HepG2 (cell line): ENCODE results near the gene ASGR1. TPM values are rescaled to one million over a fixed set of nuclear protein-coding genes. Genes with fewer than 3 reads are reported as not detected.

Source experiments
- AKAP8 ChIP-seq: sonication (generic); formaldehyde crosslinking; IDR thresholded peaks from 2 replicates; pipeline ENCODE4 v1.5.1; 2020; ENCODE audit warnings: mild to moderate bottlenecking, missing genetic modification reagents
- BHLHE40 ChIP-seq: IDR thresholded peaks from 2 replicates; pipeline ENCODE4 v1.6.1; 2011; ENCODE audit warnings: low read length, improper control_type of control experiment
- DNMT1 ChIP-seq: sonication (generic); formaldehyde crosslinking; IDR thresholded peaks from 2 replicates; pipeline ENCODE4 v1.5.1; 2020; ENCODE audit warnings: mild to moderate bottlenecking, missing genetic modification reagents
- GTF3A ChIP-seq: sonication (generic); formaldehyde crosslinking; conservative IDR thresholded peaks from 2 replicates; pipeline ENCODE4 v1.4.0; 2020; ENCODE audit warnings: mild to moderate bottlenecking, missing genetic modification reagents
- HNF4G ChIP-seq, 2 experiments: sonication (generic) in 1 of 2; formaldehyde crosslinking in 1 of 2; IDR thresholded peaks; 2 replicates each; pipeline versions ENCODE4 v1.4.0 to v1.6.1; 2011 to 2020; ENCODE audit warnings: borderline replicate concordance in 2 of 2, low read depth in 2 of 2, mild to moderate bottlenecking in 2 of 2, low read length in 1 of 2, missing genetic modification reagents in 1 of 2, moderate library complexity in 1 of 2
- SMARCE1 ChIP-seq: fragments of 450-650 bp; IDR thresholded peaks from 2 replicates; pipeline ENCODE4 v1.6.1; 2017; ENCODE audit warnings: borderline replicate concordance
- SMYD3 ChIP-seq: sonication (generic); formaldehyde crosslinking; IDR thresholded peaks from 2 replicates; pipeline ENCODE4 v1.8.1; 2023; ENCODE audit warnings: mild to moderate bottlenecking, missing genetic modification reagents
- ZFAT ChIP-seq: sonication (generic); formaldehyde crosslinking; conservative IDR thresholded peaks from 2 replicates; pipeline ENCODE4 v1.8.1; 2023; ENCODE audit warnings: missing genetic modification reagents, inconsistent platforms
- ZNF30 ChIP-seq: sonication (generic); formaldehyde crosslinking; IDR thresholded peaks from 2 replicates; pipeline ENCODE4 v1.5.0; 2020; ENCODE audit warnings: mild to moderate bottlenecking, missing genetic modification reagents
- polyA plus RNA-seq, 8 experiments: library from polyadenylated mRNA; depleted of rRNA in 3 of 8; stranded (reverse) in 7 of 8; unstranded in 1 of 8; fragments of >200 nt; fragmentation: Illumina TruSeq in 4 of 8; extraction: Trizol in 4 of 8; gene quantifications; 2 replicates each; pipeline versions ENCODE4 v1.2.1 to v1.2.3, GENCODE V29; 2011 to 2016; ENCODE audit warnings: low read depth in 4 of 8, missing spikeins in 1 of 8, mixed read lengths in 1 of 8; ENCODE audit not compliant: insufficient read depth in 1 of 8
- total RNA-seq, 5 experiments: library from RNA; depleted of rRNA; stranded (reverse); fragments of >200 nt; fragmentation: Illumina TruSeq; extraction: Trizol; gene quantifications; 2 replicates each; pipeline ENCODE4 v1.2.3, GENCODE V29; 2016; ENCODE audit warnings: low read depth in 1 of 5
- TF ChIP-seq, protein P1 (sequence below): sonication (generic); formaldehyde crosslinking; IDR thresholded peaks from 2 replicates; pipeline ENCODE4; 2020; ENCODE audit warnings: missing genetic modification reagents, mild to moderate bottlenecking, borderline replicate concordance
- TF ChIP-seq, protein P2 (sequence below): sonication (generic); formaldehyde crosslinking; IDR thresholded peaks from 2 replicates; pipeline ENCODE4 v1.4.0; 2020; ENCODE audit warnings: missing genetic modification reagents, mild to moderate bottlenecking, borderline replicate concordance
- TF ChIP-seq, protein P3 (sequence below): sonication (generic); formaldehyde crosslinking; IDR thresholded peaks from 2 replicates; pipeline ENCODE4 v1.9.0; 2021; ENCODE audit warnings: missing genetic modification reagents, borderline replicate concordance
- TF ChIP-seq, protein P4 (sequence below): sonication (generic); formaldehyde crosslinking; IDR thresholded peaks from 2 replicates; pipeline ENCODE4 v1.9.0; 2021; ENCODE audit warnings: missing genetic modification reagents, mild to moderate bottlenecking, borderline replicate concordance
- TF ChIP-seq, protein P5 (sequence below): sonication (generic); formaldehyde crosslinking; IDR thresholded peaks from 2 replicates; pipeline ENCODE4 v1.9.0; 2022; ENCODE audit warnings: missing genetic modification reagents, mild to moderate bottlenecking, borderline replicate concordance

The ASGR1 gene
- total and polyA plus RNA-seq, 2 of the 13 experiments (the other 11 are each of a cell fraction or from before 2014, with no cell fraction given) = 353 to 796 TPM

DNA sequence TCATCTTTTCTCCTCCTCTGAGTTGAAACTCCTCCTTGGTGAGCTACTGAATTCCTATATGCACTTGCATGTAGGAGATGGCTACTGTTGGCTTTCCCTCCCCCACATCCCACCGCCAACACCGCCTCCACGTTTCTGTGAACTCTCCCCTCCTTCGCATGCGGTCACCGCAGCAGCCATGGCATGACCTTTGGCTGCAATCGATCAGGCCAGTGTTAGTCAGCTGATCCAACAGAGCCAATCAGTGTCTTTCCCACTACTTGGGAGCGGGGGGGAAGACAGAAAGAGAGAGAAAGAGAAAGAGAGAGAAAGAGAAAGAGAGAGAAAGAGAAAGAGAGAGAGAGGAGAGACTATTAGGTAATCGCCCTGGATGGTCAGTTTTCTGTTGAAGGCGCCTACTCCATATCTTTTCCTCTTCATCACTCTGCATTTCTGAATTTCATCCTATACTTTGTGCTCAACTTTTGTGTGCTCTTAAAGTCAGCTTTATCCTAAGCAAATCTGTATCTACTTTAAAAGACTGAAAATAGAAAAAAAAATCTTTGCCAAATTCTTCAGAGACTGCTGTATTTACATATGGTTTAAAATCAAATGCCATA is 22.7 kb downstream of the ASGR1 start (continued):
- TF ChIP-seq, protein P1, sequence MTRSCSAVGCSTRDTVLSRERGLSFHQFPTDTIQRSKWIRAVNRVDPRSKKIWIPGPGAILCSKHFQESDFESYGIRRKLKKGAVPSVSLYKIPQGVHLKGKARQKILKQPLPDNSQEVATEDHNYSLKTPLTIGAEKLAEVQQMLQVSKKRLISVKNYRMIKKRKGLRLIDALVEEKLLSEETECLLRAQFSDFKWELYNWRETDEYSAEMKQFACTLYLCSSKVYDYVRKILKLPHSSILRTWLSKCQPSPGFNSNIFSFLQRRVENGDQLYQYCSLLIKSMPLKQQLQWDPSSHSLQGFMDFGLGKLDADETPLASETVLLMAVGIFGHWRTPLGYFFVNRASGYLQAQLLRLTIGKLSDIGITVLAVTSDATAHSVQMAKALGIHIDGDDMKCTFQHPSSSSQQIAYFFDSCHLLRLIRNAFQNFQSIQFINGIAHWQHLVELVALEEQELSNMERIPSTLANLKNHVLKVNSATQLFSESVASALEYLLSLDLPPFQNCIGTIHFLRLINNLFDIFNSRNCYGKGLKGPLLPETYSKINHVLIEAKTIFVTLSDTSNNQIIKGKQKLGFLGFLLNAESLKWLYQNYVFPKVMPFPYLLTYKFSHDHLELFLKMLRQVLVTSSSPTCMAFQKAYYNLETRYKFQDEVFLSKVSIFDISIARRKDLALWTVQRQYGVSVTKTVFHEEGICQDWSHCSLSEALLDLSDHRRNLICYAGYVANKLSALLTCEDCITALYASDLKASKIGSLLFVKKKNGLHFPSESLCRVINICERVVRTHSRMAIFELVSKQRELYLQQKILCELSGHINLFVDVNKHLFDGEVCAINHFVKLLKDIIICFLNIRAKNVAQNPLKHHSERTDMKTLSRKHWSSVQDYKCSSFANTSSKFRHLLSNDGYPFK (CRISPR knock-in tag) = peak; percentile 77; the same call in 1 of the 2 replicates
- no peak for TF ChIP-seq SMARCE1
- TF ChIP-seq, protein P2, sequence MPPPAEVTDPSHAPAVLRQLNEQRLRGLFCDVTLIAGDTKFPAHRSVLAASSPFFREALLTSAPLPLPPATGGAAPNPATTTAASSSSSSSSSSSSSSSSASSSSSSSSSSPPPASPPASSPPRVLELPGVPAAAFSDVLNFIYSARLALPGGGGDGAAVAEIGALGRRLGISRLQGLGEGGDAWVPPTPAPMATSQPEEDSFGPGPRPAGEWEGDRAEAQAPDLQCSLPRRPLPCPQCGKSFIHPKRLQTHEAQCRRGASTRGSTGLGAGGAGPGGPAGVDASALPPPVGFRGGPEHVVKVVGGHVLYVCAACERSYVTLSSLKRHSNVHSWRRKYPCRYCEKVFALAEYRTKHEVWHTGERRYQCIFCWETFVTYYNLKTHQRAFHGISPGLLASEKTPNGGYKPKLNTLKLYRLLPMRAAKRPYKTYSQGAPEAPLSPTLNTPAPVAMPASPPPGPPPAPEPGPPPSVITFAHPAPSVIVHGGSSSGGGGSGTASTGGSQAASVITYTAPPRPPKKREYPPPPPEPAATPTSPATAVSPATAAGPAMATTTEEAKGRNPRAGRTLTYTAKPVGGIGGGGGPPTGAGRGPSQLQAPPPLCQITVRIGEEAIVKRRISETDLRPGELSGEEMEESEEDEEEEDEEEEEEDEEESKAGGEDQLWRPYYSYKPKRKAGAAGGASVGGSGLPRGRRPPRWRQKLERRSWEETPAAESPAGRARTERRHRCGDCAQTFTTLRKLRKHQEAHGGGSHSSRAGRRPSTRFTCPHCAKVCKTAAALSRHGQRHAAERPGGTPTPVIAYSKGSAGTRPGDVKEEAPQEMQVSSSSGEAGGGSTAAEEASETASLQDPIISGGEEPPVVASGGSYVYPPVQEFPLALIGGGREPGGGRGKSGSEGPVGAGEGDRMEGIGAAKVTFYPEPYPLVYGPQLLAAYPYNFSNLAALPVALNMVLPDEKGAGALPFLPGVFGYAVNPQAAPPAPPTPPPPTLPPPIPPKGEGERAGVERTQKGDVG (CRISPR knock-in tag) = peak; percentile 83; the same call in 1 of the 2 replicates
- peak; percentile 96 for TF ChIP-seq HNF4G (IDR thresholded peaks at IDR 0.05; ENCODE audit: borderline replicate concordance, low read depth, low read length)
- TF ChIP-seq HNF4G (CRISPR knock-in tag; IDR thresholded peaks at IDR 0.05; ENCODE audit: borderline replicate concordance, low read depth) = peak; percentile 87
- TF ChIP-seq, protein P3, sequence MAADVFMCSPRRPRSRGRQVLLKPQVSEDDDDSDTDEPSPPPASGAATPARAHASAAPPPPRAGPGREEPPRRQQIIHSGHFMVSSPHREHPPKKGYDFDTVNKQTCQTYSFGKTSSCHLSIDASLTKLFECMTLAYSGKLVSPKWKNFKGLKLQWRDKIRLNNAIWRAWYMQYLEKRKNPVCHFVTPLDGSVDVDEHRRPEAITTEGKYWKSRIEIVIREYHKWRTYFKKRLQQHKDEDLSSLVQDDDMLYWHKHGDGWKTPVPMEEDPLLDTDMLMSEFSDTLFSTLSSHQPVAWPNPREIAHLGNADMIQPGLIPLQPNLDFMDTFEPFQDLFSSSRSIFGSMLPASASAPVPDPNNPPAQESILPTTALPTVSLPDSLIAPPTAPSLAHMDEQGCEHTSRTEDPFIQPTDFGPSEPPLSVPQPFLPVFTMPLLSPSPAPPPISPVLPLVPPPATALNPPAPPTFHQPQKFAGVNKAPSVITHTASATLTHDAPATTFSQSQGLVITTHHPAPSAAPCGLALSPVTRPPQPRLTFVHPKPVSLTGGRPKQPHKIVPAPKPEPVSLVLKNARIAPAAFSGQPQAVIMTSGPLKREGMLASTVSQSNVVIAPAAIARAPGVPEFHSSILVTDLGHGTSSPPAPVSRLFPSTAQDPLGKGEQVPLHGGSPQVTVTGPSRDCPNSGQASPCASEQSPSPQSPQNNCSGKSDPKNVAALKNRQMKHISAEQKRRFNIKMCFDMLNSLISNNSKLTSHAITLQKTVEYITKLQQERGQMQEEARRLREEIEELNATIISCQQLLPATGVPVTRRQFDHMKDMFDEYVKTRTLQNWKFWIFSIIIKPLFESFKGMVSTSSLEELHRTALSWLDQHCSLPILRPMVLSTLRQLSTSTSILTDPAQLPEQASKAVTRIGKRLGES (CRISPR knock-in tag) = peak; percentile 82; the same call in 1 of the 2 replicates
- TF ChIP-seq, protein P4, sequence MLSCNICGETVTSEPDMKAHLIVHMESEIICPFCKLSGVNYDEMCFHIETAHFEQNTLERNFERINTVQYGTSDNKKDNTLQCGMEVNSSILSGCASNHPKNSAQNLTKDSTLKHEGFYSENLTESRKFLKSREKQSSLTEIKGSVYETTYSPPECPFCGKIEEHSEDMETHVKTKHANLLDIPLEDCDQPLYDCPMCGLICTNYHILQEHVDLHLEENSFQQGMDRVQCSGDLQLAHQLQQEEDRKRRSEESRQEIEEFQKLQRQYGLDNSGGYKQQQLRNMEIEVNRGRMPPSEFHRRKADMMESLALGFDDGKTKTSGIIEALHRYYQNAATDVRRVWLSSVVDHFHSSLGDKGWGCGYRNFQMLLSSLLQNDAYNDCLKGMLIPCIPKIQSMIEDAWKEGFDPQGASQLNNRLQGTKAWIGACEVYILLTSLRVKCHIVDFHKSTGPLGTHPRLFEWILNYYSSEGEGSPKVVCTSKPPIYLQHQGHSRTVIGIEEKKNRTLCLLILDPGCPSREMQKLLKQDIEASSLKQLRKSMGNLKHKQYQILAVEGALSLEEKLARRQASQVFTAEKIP = no peak
- TF ChIP-seq ZNF30 (CRISPR knock-in tag) = peak; percentile 95
- TF ChIP-seq ZFAT = no peak
- no peak for TF ChIP-seq AKAP8 (CRISPR knock-in tag)
- peak; percentile 67 for TF ChIP-seq BHLHE40
- TF ChIP-seq DNMT1 = no peak
- TF ChIP-seq SMYD3 (CRISPR knock-in tag) = peak; percentile 97
- TF ChIP-seq, protein P5, sequence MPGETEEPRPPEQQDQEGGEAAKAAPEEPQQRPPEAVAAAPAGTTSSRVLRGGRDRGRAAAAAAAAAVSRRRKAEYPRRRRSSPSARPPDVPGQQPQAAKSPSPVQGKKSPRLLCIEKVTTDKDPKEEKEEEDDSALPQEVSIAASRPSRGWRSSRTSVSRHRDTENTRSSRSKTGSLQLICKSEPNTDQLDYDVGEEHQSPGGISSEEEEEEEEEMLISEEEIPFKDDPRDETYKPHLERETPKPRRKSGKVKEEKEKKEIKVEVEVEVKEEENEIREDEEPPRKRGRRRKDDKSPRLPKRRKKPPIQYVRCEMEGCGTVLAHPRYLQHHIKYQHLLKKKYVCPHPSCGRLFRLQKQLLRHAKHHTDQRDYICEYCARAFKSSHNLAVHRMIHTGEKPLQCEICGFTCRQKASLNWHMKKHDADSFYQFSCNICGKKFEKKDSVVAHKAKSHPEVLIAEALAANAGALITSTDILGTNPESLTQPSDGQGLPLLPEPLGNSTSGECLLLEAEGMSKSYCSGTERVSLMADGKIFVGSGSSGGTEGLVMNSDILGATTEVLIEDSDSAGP = peak; percentile 45; the same call in 1 of the 2 replicates
- TF ChIP-seq GTF3A (CRISPR knock-in tag) = no peak
